Measurements from ENCODE around the gene UNC5A. TPM values are rescaled to one million over a fixed set of nuclear protein-coding genes. Genes with fewer than 3 reads are reported as not detected.

The UNC5A gene
- total RNA-seq, 1 experiment from 2014 or later: 20.2 TPM

GRCh38 chr5:176921714-176922113 is 111.4 kb downstream of the UNC5A start:
- no peaks in the 10 kb centered on the region for H3K27me3 Mint-ChIP-seq (ENCODE audit: unreplicated experiment)
- peaks cover 8% of the 10 kb centered on the region for H3K4me1 Mint-ChIP-seq (ENCODE audit: low read depth, unreplicated experiment)
- no peaks in the 10 kb centered on the region for H3K9me3 Mint-ChIP-seq (ENCODE audit: low read depth, unreplicated experiment)
- CTCF ChIA-PET: interaction anchor here (0.5 kb wide), 1 partner anchor 112 kb away, joined by 3 read pairs; no protein-coding TSS in a partner anchor
- H3K27ac Mint-ChIP-seq (ENCODE audit: unreplicated experiment): no peak overlapping the region
- H3K4me3 Mint-ChIP-seq (ENCODE audit: low read depth, unreplicated experiment): no peak overlapping the region
- no TSS peak for BruUV-seq (replicated peaks)
- no peak for DNase-seq
- TF ChIP-seq, protein P1, sequence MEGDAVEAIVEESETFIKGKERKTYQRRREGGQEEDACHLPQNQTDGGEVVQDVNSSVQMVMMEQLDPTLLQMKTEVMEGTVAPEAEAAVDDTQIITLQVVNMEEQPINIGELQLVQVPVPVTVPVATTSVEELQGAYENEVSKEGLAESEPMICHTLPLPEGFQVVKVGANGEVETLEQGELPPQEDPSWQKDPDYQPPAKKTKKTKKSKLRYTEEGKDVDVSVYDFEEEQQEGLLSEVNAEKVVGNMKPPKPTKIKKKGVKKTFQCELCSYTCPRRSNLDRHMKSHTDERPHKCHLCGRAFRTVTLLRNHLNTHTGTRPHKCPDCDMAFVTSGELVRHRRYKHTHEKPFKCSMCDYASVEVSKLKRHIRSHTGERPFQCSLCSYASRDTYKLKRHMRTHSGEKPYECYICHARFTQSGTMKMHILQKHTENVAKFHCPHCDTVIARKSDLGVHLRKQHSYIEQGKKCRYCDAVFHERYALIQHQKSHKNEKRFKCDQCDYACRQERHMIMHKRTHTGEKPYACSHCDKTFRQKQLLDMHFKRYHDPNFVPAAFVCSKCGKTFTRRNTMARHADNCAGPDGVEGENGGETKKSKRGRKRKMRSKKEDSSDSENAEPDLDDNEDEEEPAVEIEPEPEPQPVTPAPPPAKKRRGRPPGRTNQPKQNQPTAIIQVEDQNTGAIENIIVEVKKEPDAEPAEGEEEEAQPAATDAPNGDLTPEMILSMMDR (IDR thresholded peaks at IDR 0.05; ENCODE audit: unreplicated experiment): no peak
- no peaks in the 10 kb centered on the region for H3K36me3 Mint-ChIP-seq (ENCODE audit: insufficient read depth, unreplicated experiment)
- intact Hi-C loops (cut with micrococcal nuclease; ENCODE audit: unreplicated experiment): no loop called here

GRCh38 chr5:176922817-176923216 is 112.5 kb downstream of the UNC5A start:
- H3K27me3 Mint-ChIP-seq (ENCODE audit: unreplicated experiment): no peaks in the 10 kb centered on the region
- H3K36me3 Mint-ChIP-seq (ENCODE audit: insufficient read depth, unreplicated experiment): no peaks in the 10 kb centered on the region
- no TSS peak for BruUV-seq (replicated peaks)
- DNase-seq: no peak
- peaks cover 8% of the 10 kb centered on the region for H3K4me1 Mint-ChIP-seq (ENCODE audit: low read depth, unreplicated experiment)
- TF ChIP-seq, protein P1 (IDR thresholded peaks at IDR 0.05; ENCODE audit: unreplicated experiment): no peak
- H3K27ac Mint-ChIP-seq (ENCODE audit: unreplicated experiment): no peak overlapping the region
- CTCF ChIA-PET: no interaction called here
- H3K4me3 Mint-ChIP-seq (ENCODE audit: low read depth, unreplicated experiment): no peak overlapping the region
- intact Hi-C loops (cut with micrococcal nuclease; ENCODE audit: unreplicated experiment): no loop called here
- no peaks in the 10 kb centered on the region for H3K9me3 Mint-ChIP-seq (ENCODE audit: low read depth, unreplicated experiment)

DNA sequence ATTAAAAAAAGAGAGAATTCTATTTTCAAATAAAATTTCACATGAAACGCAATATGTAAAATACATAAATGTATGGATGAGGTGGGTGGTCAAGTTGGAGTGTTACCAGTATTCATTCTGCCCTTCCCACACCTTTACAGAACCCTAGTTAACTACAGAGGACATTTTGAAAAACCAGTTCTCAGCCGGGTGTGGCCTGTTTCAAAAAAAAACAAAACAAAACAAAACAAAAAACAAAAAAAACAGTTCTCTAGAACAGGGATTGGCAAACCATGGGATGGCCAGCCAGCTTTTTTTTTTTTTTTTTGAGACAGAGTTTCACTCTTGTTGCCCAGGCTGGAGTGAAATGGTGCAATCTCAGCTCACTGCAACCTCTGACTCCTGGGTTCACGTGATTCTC is 117.2 kb downstream of the UNC5A start:
- H3K36me3 Mint-ChIP-seq (ENCODE audit: insufficient read depth, unreplicated experiment): peaks cover 24% of the 10 kb centered on the region
- CTCF ChIA-PET: no interaction called here

DNA sequence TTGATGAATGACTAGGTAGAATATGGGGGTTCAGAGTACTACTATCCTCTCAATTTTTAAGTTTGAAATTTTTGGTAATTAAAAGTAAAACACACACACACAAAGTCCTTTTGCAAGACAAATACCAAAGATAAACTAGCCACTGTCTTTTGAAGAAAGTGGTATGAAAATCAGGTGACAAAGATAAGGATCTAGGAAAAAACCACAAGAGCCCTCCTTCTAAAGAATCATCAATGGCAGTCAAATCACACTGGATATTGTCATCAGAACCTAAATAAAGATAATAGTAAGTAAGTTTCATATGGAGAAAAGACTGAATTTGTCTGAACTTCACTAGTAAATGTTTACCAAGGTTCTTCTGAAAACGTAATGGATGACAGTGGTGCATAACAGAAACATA is 119.3 kb downstream of the UNC5A start:
- no peaks in the 10 kb centered on the region for H3K27me3 Mint-ChIP-seq (ENCODE audit: unreplicated experiment)
- intact Hi-C loops (cut with micrococcal nuclease; ENCODE audit: unreplicated experiment): no loop called here
- no peak overlapping the region for H3K27ac Mint-ChIP-seq (ENCODE audit: unreplicated experiment)
- BruUV-seq (replicated peaks): no TSS peak
- no peaks in the 10 kb centered on the region for H3K9me3 Mint-ChIP-seq (ENCODE audit: low read depth, unreplicated experiment)
- DNase-seq: no peak
- H3K4me3 Mint-ChIP-seq (ENCODE audit: low read depth, unreplicated experiment): no peak overlapping the region
- TF ChIP-seq, protein P1 (IDR thresholded peaks at IDR 0.05; ENCODE audit: unreplicated experiment): no peak
- H3K36me3 Mint-ChIP-seq (ENCODE audit: insufficient read depth, unreplicated experiment): peaks cover 28% of the 10 kb centered on the region
- CTCF ChIA-PET: no interaction called here
- H3K4me1 Mint-ChIP-seq (ENCODE audit: low read depth, unreplicated experiment): no peaks in the 10 kb centered on the region

More for the DNA sequence above, 117.2 kb downstream of the UNC5A start:
- BruUV-seq (replicated peaks): no TSS peak
- DNase-seq: no peak
- Mint-ChIP-seq H3K4me1 (ENCODE audit: low read depth, unreplicated experiment) (no peaks in the 10 kb centered on the region), H3K9me3 (ENCODE audit: low read depth, unreplicated experiment) (no peaks in the 10 kb centered on the region), H3K27me3 (ENCODE audit: unreplicated experiment) (no peaks in the 10 kb centered on the region), H3K4me3 (ENCODE audit: low read depth, unreplicated experiment) (no peak overlapping the region), H3K27ac (ENCODE audit: unreplicated experiment) (no peak overlapping the region)
- TF ChIP-seq, protein P1 (IDR thresholded peaks at IDR 0.05; ENCODE audit: unreplicated experiment): no peak
- intact Hi-C loops (cut with micrococcal nuclease; ENCODE audit: unreplicated experiment): no loop called here

Other genes with a start within 250 kb of the UNC5A start
- 11.5 and 12.6 TPM in 2 replicates for gene GPRIN1, start 200.4 kb upstream of the UNC5A start, total RNA-seq (2022)
- gene SNCB, start 180.0 kb upstream of the UNC5A start, total RNA-seq (2022): not detected in 2 replicates
- not detected in 2 replicates for gene EIF4E1B, start 179.9 kb upstream of the UNC5A start, total RNA-seq (2022)
- 66.3 and 67.7 TPM in 2 replicates for gene TSPAN17, start 163.1 kb upstream of the UNC5A start, total RNA-seq (2022)
- 0.47 and 1.5 TPM in 2 replicates for gene HK3, start 88.8 kb downstream of the UNC5A start, total RNA-seq (2022)
- 51.3 and 59.0 TPM in 2 replicates for gene UIMC1, start 196.2 kb downstream of the UNC5A start, total RNA-seq (2022)
- 29.4 and 31.2 TPM in 2 replicates for gene ZNF346, start 212.1 kb downstream of the UNC5A start, total RNA-seq (2022)

All from Calu3 (cell line).